OCI-LY1 (cell line): Measurements from ENCODE around the gene KCNK16.

ENCODE experiments used
- EZH2 ChIP-seq: fragments of 200-600 bp; sonication (generic), shearing (Covaris generic); IDR thresholded peaks from 2 replicates; pipeline ENCODE4 v1.8.0; 2017; ENCODE audit warnings: borderline replicate concordance, mixed run types, mild to moderate bottlenecking, antibody characterized with exemption, low read length, moderate library complexity, mixed read lengths
- TF ChIP-seq, protein P1 (sequence below): fragments of 200-600 bp; sonication (generic), shearing (Covaris generic); IDR thresholded peaks from 2 replicates; pipeline ENCODE4 v1.5.1; 2017; ENCODE audit warnings: mild to moderate bottlenecking, antibody characterized with exemption, low read length, moderate library complexity, mixed read lengths

DNA sequence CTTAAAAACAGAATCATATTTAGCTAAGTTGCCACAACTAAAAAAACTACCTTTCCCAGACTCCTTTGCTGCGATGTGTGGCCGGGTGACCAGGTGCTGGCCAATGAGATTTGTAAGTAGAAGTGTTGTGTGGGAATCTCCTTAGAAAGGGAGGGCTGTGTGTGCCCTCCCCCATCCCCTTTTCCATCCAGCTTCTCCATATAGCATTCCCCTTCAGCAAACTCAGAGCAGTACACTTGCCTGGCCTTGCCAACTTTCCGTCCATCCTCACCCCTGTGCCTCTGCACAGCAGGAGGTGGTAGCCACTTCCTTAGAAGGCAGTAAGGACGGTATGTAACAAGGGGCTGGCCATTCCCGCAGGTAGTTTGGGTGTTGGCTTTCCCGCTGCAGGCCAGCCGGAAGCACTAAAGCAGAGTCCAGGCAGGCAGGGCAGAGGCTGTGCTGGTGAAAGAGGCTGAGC lies 22.3 kb upstream of the KCNK16 start:
- TF ChIP-seq, protein P1, sequence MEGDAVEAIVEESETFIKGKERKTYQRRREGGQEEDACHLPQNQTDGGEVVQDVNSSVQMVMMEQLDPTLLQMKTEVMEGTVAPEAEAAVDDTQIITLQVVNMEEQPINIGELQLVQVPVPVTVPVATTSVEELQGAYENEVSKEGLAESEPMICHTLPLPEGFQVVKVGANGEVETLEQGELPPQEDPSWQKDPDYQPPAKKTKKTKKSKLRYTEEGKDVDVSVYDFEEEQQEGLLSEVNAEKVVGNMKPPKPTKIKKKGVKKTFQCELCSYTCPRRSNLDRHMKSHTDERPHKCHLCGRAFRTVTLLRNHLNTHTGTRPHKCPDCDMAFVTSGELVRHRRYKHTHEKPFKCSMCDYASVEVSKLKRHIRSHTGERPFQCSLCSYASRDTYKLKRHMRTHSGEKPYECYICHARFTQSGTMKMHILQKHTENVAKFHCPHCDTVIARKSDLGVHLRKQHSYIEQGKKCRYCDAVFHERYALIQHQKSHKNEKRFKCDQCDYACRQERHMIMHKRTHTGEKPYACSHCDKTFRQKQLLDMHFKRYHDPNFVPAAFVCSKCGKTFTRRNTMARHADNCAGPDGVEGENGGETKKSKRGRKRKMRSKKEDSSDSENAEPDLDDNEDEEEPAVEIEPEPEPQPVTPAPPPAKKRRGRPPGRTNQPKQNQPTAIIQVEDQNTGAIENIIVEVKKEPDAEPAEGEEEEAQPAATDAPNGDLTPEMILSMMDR, result no peak
- TF ChIP-seq EZH2, result no peak
